Colon (tissue), 2 donors: ENCODE results near the gene TMBIM1.

Source experiments
- FAIRE-seq: peaks from 2 replicates; lab custom pipeline; 2012; peaks lifted over from hg19 to GRCh38; lab: Jason Lieb, UNC
- donor health status: control.
- donor health status: control.

The TMBIM1 gene

GRCh38 chr2:218257390-218257981, 34.8 kb downstream of the TMBIM1 start:
- no peak for FAIRE-seq

GRCh38 chr2:218256612-218257350, 35.5 kb downstream of the TMBIM1 start:
- FAIRE-seq = no peak

DNA sequence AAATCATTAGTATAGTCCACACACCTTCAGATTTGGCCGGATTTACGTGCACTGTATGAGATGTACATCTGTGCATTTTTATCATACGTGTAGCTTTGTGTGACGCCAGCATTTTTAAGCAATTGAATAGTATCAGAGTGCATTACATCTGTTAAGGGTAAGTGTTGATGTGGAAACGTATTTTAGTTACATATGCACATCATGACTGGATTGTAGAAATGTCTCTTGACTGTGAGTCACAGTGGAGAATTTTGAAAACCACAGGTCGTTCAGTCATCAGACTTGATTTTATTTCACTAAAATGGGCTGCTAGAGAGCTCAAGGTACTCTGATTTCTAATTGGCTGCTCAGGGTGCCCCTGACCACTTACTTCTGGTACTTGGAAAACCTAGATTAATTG, 36.9 kb downstream of the TMBIM1 start:
- no peak for FAIRE-seq

DNA sequence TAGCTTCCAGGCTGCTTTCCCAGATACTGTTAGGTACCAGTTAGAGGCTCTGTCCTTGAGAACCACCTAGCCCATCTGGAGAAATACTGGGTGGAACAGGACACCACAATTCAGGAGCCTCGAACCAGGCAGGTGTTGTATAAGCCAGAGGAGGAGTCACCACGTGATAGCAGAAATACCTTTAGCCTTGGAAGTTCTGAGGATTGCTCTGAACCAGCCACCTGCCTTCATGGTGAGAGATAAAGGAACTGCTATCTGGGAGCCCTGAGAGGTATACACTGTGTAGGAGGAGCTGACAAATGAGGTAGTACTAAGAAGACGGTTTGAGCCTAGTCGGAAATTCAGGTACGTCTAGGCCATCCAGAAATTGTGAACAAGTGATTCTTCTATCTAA, 39.1 kb downstream of the TMBIM1 start:
- FAIRE-seq = no peak

- FAIRE-seq = no peak
Measured at GRCh38 chr2:218252509-218253231, 39.6 kb downstream of the TMBIM1 start.

- FAIRE-seq = no peak
Measured at GRCh38 chr2:218249691-218250090, 42.6 kb downstream of the TMBIM1 start.

DNA sequence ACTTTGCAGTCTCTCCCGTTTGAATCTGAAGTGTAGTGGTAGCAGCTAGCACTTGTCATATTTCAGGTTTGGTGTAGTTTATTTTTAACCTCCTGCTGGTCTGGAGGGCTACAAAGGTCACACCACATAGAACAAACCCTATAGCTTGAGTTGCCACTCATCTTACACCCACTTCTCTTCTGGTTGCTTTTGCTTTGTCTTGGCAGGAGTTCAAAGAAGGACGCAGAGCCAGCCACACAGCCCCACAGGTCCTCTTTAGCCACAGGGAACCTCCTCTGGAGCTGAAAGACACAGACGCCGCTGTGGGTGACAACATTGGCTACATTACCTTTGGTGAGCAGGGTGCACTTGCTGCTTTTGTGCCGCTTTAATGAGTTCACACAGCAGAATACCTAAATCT, 47.1 kb downstream of the TMBIM1 start:
- FAIRE-seq = no peak

- FAIRE-seq = no peak
Measured at GRCh38 chr2:218244665-218245064, 47.6 kb downstream of the TMBIM1 start.

GRCh38 chr2:218244204-218244603, 48.1 kb downstream of the TMBIM1 start:
- no peak for FAIRE-seq

- no peak for FAIRE-seq
Measured at GRCh38 chr2:218238887-218239286, 53.4 kb downstream of the TMBIM1 start.

GRCh38 chr2:218236829-218237228, 55.5 kb downstream of the TMBIM1 start:
- FAIRE-seq = no peak

GRCh38 chr2:218235017-218235416, 57.3 kb downstream of the TMBIM1 start:
- no peak for FAIRE-seq

GRCh38 chr2:218234521-218234920, 57.8 kb downstream of the TMBIM1 start:
- no peak for FAIRE-seq

- FAIRE-seq = no peak
Measured at GRCh38 chr2:218233543-218233942, 58.8 kb downstream of the TMBIM1 start.

- FAIRE-seq = no peak
Measured at GRCh38 chr2:218230882-218231281, 61.4 kb downstream of the TMBIM1 start.

- FAIRE-seq = no peak
Measured at GRCh38 chr2:218229851-218230250, 62.5 kb downstream of the TMBIM1 start.

DNA sequence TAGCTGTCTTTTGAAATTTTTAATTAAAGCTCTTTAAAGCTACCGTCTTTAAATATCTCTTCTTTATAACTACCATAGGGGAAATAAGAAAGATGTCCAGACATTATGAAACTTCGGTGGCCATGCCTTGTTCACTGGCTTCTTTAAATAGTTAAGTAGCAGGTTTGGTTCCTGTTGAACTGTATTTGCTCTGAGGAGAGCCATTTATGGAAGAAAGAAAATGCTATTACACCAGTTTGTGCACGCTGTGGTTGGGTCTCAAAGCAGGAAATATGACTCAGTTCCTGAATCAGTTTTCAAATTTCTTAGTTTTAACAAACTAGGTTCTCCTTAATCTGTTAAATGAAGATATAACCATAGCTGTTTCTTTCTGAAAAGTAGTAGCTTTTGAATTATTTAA, 63.1 kb downstream of the TMBIM1 start:
- FAIRE-seq = no peak

DNA sequence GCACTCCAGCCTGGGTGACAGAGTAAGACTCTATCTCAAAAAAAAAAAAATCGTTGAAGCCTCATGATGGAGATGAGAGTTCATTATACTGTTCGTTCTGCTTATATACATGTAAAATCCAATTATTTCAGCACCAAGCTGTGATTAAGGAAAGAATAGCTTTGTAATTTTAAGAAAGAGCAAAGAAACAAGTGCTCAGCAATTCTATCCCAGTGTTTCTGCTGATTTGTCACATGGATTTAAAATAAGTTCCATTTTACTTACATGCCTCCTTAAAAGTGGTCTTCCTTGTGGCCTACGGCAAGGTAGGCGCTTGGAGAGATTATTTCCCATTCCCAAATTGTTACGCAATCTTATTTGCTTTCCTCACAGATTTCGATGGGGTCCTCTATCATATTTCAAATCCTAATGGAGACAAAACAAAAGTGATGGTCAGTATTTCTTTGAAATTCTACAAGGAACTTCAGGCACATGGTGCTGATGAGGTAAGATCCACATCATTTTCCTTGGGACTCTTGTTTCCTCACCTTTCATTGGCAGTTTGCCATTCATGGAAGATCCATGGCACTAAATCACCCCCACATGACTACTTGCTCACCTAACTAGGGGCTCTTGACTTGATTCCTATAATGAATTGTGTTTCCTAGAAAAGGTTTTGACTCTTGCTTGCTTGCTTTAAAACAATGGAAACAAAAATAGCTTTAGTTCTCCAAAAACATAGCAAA, 63.8 kb downstream of the TMBIM1 start:
- no peak for FAIRE-seq

DNA sequence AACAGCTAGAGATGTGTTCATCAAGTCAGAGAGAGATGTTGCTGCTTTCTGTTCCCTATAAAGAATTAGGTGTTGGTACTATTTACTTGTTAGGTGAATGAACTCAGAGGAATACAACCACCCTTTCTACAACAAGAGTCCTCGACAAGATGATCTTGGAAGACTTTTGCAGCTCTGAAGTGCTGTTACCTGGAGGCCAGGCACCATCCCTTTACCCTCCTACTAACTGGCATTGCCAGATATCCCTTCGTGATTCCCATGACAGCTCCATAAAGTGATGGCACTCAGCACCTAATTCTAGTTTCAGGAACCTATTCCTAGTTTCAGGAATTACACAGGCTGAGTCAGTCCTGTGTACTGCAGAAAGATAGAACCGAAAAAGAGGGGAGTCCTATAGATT, 65.4 kb downstream of the TMBIM1 start:
- FAIRE-seq = no peak
